Osteocyte (in vitro differentiated cells): Measurements from ENCODE around the gene B4GALT5. TPM values are rescaled to one million over a fixed set of nuclear protein-coding genes. Genes with fewer than 3 reads are reported as not detected.

Source experiments
- DNase-seq: peaks from one replicate; pipeline ENCODE4 v3.0.0; 2021; ENCODE audit warnings: mixed read lengths; ENCODE audit not compliant: unreplicated experiment; ENCODE audit errors: extremely low spot score
- H3K27ac Mint-ChIP-seq: one replicate; pipeline ENCODE4 v1.8.0; 2021; ENCODE audit warnings: mild to moderate bottlenecking, mixed read lengths; ENCODE audit not compliant: unreplicated experiment
- H3K27me3 Mint-ChIP-seq: one replicate; pipeline ENCODE4 v1.8.0; 2021; ENCODE audit warnings: mixed read lengths; ENCODE audit not compliant: unreplicated experiment
- H3K36me3 Mint-ChIP-seq: one replicate; pipeline ENCODE4 v1.8.0; 2021; ENCODE audit warnings: mixed read lengths; ENCODE audit not compliant: unreplicated experiment
- H3K4me1 Mint-ChIP-seq: one replicate; pipeline ENCODE4 v1.8.0; 2021; ENCODE audit warnings: mixed read lengths; ENCODE audit not compliant: unreplicated experiment
- H3K4me3 Mint-ChIP-seq: one replicate; pipeline ENCODE4 v1.8.0; 2021; ENCODE audit warnings: mild to moderate bottlenecking, moderate library complexity, mixed read lengths; ENCODE audit not compliant: unreplicated experiment
- H3K9me3 Mint-ChIP-seq: one replicate; pipeline ENCODE4 v1.8.0; 2021; ENCODE audit warnings: mixed read lengths; ENCODE audit not compliant: unreplicated experiment
- total RNA-seq: library from RNA; stranded (reverse); gene quantifications from 2 replicates; pipeline ENCODE4 v1.2.1, GENCODE V29; 2021
- TF ChIP-seq, protein P1 (sequence below): fragments of 200-600 bp; sonication (generic); IDR thresholded peaks from 2 replicates; pipeline ENCODE4 v1.5.0; 2021; ENCODE audit warnings: antibody characterized with exemption, mild to moderate bottlenecking, moderate library complexity

The B4GALT5 gene
- total RNA-seq, 1 donor from 2014 or later: 45.4 TPM

- Mint-ChIP-seq H3K27ac (peak overlapping the region; percentile 82), H3K4me3 (no peak overlapping the region), H3K27me3 (no peaks in the 10 kb centered on the region), H3K36me3 (no peaks in the 10 kb centered on the region), H3K9me3 (peaks cover 4% of the 10 kb centered on the region), H3K4me1 (peaks cover 82% of the 10 kb centered on the region)
- TF ChIP-seq, protein P1, sequence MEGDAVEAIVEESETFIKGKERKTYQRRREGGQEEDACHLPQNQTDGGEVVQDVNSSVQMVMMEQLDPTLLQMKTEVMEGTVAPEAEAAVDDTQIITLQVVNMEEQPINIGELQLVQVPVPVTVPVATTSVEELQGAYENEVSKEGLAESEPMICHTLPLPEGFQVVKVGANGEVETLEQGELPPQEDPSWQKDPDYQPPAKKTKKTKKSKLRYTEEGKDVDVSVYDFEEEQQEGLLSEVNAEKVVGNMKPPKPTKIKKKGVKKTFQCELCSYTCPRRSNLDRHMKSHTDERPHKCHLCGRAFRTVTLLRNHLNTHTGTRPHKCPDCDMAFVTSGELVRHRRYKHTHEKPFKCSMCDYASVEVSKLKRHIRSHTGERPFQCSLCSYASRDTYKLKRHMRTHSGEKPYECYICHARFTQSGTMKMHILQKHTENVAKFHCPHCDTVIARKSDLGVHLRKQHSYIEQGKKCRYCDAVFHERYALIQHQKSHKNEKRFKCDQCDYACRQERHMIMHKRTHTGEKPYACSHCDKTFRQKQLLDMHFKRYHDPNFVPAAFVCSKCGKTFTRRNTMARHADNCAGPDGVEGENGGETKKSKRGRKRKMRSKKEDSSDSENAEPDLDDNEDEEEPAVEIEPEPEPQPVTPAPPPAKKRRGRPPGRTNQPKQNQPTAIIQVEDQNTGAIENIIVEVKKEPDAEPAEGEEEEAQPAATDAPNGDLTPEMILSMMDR: no peak
- DNase-seq: no peak
Observed at GRCh38 chr20:49587111-49587570, 126.5 kb downstream of the B4GALT5 start.

- no peak for DNase-seq
- Mint-ChIP-seq H3K9me3 (peaks cover 4% of the 10 kb centered on the region), H3K4me1 (peaks cover 84% of the 10 kb centered on the region), H3K4me3 (no peak overlapping the region), H3K36me3 (no peaks in the 10 kb centered on the region), H3K27ac (peak overlapping the region; percentile 82), H3K27me3 (no peaks in the 10 kb centered on the region)
- TF ChIP-seq, protein P1: no peak
Observed at GRCh38 chr20:49585585-49586245, 128.0 kb downstream of the B4GALT5 start.

- Mint-ChIP-seq H3K4me3 (no peak overlapping the region), H3K4me1 (peaks cover 84% of the 10 kb centered on the region), H3K36me3 (no peaks in the 10 kb centered on the region), H3K9me3 (peaks cover 4% of the 10 kb centered on the region), H3K27ac (peak overlapping the region; percentile 82), H3K27me3 (no peaks in the 10 kb centered on the region)
- no peak for DNase-seq
- TF ChIP-seq, protein P1: no peak
Observed at GRCh38 chr20:49584418-49585382, 129.0 kb downstream of the B4GALT5 start.

GRCh38 chr20:49583669-49584417 lies 129.8 kb downstream of the B4GALT5 start:
- H3K27me3 Mint-ChIP-seq: no peaks in the 10 kb centered on the region
- DNase-seq: no peak
- peaks cover 4% of the 10 kb centered on the region for H3K9me3 Mint-ChIP-seq
- H3K4me3 Mint-ChIP-seq: no peak overlapping the region
- no peaks in the 10 kb centered on the region for H3K36me3 Mint-ChIP-seq
- H3K27ac Mint-ChIP-seq: peak overlapping the region; percentile 65
- H3K4me1 Mint-ChIP-seq: peaks cover 91% of the 10 kb centered on the region
- TF ChIP-seq, protein P1: no peak
